Hepatocyte (in vitro differentiated cells): ENCODE results near the gene FRAS1. TPM values are rescaled to one million over a fixed set of nuclear protein-coding genes. Genes with fewer than 3 reads are reported as not detected.
A peak's percentile ranks its signal among the peaks of the same experiment; 100 is the strongest.

Source experiments
- DNase-seq: peaks from one replicate; pipeline ENCODE4 v3.0.0-alpha.2; 2016; ENCODE audit warnings: low spot score
- H2AFZ ChIP-seq: fragments of 200-600 bp; sonication (generic); 2 replicates; pipeline ENCODE4 v1.6.0; 2016; ENCODE audit warnings: antibody characterized with exemption, mild to moderate bottlenecking
- H3K27ac ChIP-seq: fragments of 200-600 bp; sonication (generic); 2 replicates; pipeline ENCODE4 v1.5.1; 2016; ENCODE audit warnings: mild to moderate bottlenecking
- H3K27me3 ChIP-seq: fragments of 200-600 bp; sonication (generic); 2 replicates; pipeline ENCODE4 v1.6.1; 2016
- H3K36me3 ChIP-seq: fragments of 200-600 bp; sonication (generic); replicated peaks from 2 replicates; pipeline ENCODE4 v1.5.1; 2016; ENCODE audit warnings: low read depth; ENCODE audit not compliant: insufficient read depth
- H3K4me1 ChIP-seq: fragments of 200-600 bp; sonication (generic); 2 replicates; pipeline ENCODE4 v1.5.1; 2016; ENCODE audit warnings: mild to moderate bottlenecking, moderate library complexity; ENCODE audit not compliant: insufficient read depth
- H3K4me2 ChIP-seq: fragments of 200-600 bp; sonication (generic); 2 replicates; pipeline ENCODE4 v1.6.0; 2016
- H3K4me3 ChIP-seq: fragments of 200-600 bp; sonication (generic); 2 replicates; pipeline ENCODE4 v1.5.1; 2016; ENCODE audit warnings: mild to moderate bottlenecking
- H3K79me2 ChIP-seq: fragments of 200-600 bp; sonication (generic); 2 replicates; pipeline ENCODE4 v1.6.0; 2017; ENCODE audit warnings: mild to moderate bottlenecking
- H3K9me2 ChIP-seq: fragments of 200-600 bp; sonication (generic); replicated peaks from 2 replicates; pipeline ENCODE4 v1.6.0; 2017; ENCODE audit warnings: mild to moderate bottlenecking; ENCODE audit not compliant: insufficient read depth
- H3K9me3 ChIP-seq: fragments of 200-600 bp; sonication (generic); 2 replicates; pipeline ENCODE4 v1.5.1; 2016; ENCODE audit warnings: low read depth, mild to moderate bottlenecking
- H4K20me1 ChIP-seq: fragments of 200-600 bp; sonication (generic); 2 replicates; pipeline ENCODE4 v1.6.0; 2016; ENCODE audit warnings: mild to moderate bottlenecking; ENCODE audit not compliant: insufficient read depth, poor library complexity, severe bottlenecking
- CTCF ChIP-seq: fragments of 200-600 bp; sonication (generic); IDR thresholded peaks from 2 replicates; pipeline ENCODE4 v1.5.1; 2016; ENCODE audit warnings: antibody characterized with exemption, mild to moderate bottlenecking; ENCODE audit not compliant: poor library complexity
- EZH2 ChIP-seq: fragments of 200-600 bp; sonication (generic); IDR thresholded peaks from 2 replicates; pipeline ENCODE4 v1.6.1; 2016; ENCODE audit warnings: antibody characterized with exemption, mild to moderate bottlenecking, borderline replicate concordance
- EZH2phosphoT487 ChIP-seq: fragments of 200-600 bp; sonication (generic); IDR thresholded peaks from one replicate; pipeline ENCODE4 v1.6.1; 2018; ENCODE audit warnings: antibody characterized with exemption, mild to moderate bottlenecking, low read depth, moderate library complexity; ENCODE audit not compliant: unreplicated experiment, severe bottlenecking
- WGBS: methylation state at CpG from one replicate; pipeline ENCODE4 v1.1.6; 2016; ENCODE audit warnings: low lambda C conversion rate; ENCODE audit errors: missing lambda C conversion rate; 5-methylcytosine and 5-hydroxymethylcytosine counted together
- polyA plus RNA-seq: library from polyadenylated mRNA; unstranded; fragments of >200 nt; fragmentation: Nextera tagmentation; extraction: Ambion mirVana; gene quantifications from 2 replicates; pipeline ENCODE4 v1.2.1, GENCODE V29; 2016
- total RNA-seq: library from RNA; depleted of rRNA; stranded (reverse); fragments of >200 nt; gene quantifications from 2 replicates; pipeline ENCODE4 v1.2.3, GENCODE V29; 2014

The FRAS1 gene
- total and polyA plus RNA-seq, 2 experiments from 2014 or later: 9.3 to 38.5 TPM

DNA sequence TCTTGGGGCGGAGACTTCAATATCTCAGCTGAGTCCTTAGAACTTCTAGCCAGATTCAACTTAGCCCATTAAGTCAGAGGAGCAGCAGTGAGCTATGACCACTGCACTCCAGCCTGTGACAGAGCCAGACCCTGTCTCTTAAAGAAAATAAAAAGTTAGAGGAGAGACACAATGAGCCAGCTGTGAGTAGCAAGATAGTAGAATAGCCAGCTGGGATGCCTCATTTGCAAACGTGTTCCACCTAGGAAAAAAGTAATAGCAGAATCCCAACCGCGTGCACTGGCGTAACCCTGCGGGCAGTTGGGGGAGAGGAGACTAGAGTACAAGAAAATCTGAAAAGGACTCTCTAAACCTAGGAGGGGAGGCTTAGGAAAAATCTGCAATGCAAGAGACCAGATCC is 361.3 kb downstream of the FRAS1 start:
- Histone ChIP-seq H2AFZ (no peak overlapping the region), H3K9me3 (no peaks in the 10 kb centered on the region)
- 91% methylated on average over 6 of the region's 6 CpGs for WGBS

DNA sequence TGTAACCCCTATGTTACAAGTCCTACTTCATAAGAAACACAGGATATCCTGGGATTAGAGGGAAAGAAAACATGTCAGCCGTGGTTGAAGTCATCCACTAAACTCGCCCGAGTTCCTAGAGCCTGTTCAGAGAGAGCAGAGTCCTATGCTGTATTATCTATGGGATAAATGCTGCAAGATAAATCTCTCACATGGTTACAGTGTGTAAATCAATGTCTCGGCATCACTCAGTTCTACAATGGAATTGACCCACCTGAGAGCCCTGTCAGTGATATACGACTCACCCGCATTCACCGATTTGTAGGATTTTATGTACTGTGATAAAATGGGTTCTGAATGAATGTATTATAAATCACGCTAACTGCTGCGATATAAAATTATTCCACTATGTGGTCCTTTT is 366.7 kb downstream of the FRAS1 start:
- DNase-seq: peak; percentile 15
- Histone ChIP-seq H3K9me3 (no peaks in the 10 kb centered on the region), H3K36me3 (no peaks in the 10 kb centered on the region), H3K9me2 (no peaks in the 10 kb centered on the region), H3K27me3 (no peaks in the 10 kb centered on the region), H3K4me2 (peak overlapping the region; percentile 12), H3K27ac (peak overlapping the region; percentile 24), H3K79me2 (no peaks in the 10 kb centered on the region), H3K4me3 (no peak overlapping the region), H3K4me1 (peaks cover 4% of the 10 kb centered on the region), H4K20me1 (no peaks in the 10 kb centered on the region), H2AFZ (no peak overlapping the region)
- WGBS: 51% methylated on average over 9 of the region's 9 CpGs
- TF ChIP-seq EZH2 (no peak), EZH2phosphoT487 (no peak), CTCF (no peak)

More for the DNA sequence above, 361.3 kb downstream of the FRAS1 start:
- H3K27ac ChIP-seq: no peak overlapping the region
- H3K79me2 ChIP-seq: no peaks in the 10 kb centered on the region
- H3K27me3 ChIP-seq: no peaks in the 10 kb centered on the region
- no peaks in the 10 kb centered on the region for H3K36me3 ChIP-seq
- H3K4me1 ChIP-seq: peaks cover 2% of the 10 kb centered on the region
- H3K9me2 ChIP-seq: no peaks in the 10 kb centered on the region
- H3K4me2 ChIP-seq: no peak overlapping the region
- no peak for DNase-seq
- no peak overlapping the region for H3K4me3 ChIP-seq
- TF ChIP-seq EZH2: no peak
- no peak for TF ChIP-seq EZH2phosphoT487
- TF ChIP-seq CTCF: no peak
- no peaks in the 10 kb centered on the region for H4K20me1 ChIP-seq

GRCh38 chr4:78424461-78424860 is 367.3 kb downstream of the FRAS1 start:
- Histone ChIP-seq H4K20me1 (no peaks in the 10 kb centered on the region), H3K4me1 (peaks cover 4% of the 10 kb centered on the region), H3K9me2 (no peaks in the 10 kb centered on the region), H3K9me3 (no peaks in the 10 kb centered on the region), H3K36me3 (no peaks in the 10 kb centered on the region), H2AFZ (no peak overlapping the region), H3K79me2 (no peaks in the 10 kb centered on the region), H3K4me3 (no peak overlapping the region), H3K27me3 (no peaks in the 10 kb centered on the region), H3K27ac (no peak overlapping the region), H3K4me2 (no peak overlapping the region)
- no peak for DNase-seq
- TF ChIP-seq EZH2phosphoT487 (no peak), CTCF (no peak), EZH2 (no peak)

DNA sequence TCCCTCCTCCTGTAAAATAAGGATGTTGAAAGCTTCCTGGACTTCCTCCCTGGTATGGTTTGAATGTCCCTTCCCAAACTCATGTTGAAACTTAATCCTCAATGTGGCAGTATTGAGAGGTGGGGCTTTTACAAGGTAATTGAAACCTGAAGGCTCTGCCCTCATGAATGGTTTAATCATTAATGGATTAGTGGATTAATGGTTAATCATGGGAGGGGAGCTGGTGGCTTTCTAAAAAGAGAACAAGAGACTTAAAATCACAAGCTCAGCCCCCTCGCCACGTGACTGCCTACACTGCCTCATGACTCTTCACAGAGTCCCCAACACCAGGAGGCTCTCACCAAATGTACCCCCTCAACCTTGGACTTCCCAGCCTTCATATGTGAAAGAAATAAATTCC is 369.8 kb downstream of the FRAS1 start:
- no peaks in the 10 kb centered on the region for H3K79me2 ChIP-seq
- no peak overlapping the region for H3K27ac ChIP-seq
- H3K4me1 ChIP-seq: peaks cover 4% of the 10 kb centered on the region
- WGBS: 68% methylated on average over 2 of the region's 2 CpGs
- no peak overlapping the region for H3K4me3 ChIP-seq
- no peak for TF ChIP-seq CTCF
- TF ChIP-seq EZH2phosphoT487: no peak
- no peak for TF ChIP-seq EZH2
- no peak overlapping the region for H3K4me2 ChIP-seq
- no peaks in the 10 kb centered on the region for H3K27me3 ChIP-seq
- H2AFZ ChIP-seq: no peak overlapping the region
- no peaks in the 10 kb centered on the region for H3K9me3 ChIP-seq
- no peaks in the 10 kb centered on the region for H3K36me3 ChIP-seq
- no peak for DNase-seq
- H4K20me1 ChIP-seq: no peaks in the 10 kb centered on the region
- no peaks in the 10 kb centered on the region for H3K9me2 ChIP-seq
